KMS-11 (cell line): ENCODE results near the gene HS3ST3B1.

Experiments used
- H2AFZ ChIP-seq: fragments of 200-600 bp; sonication (generic); 2 replicates; pipeline ENCODE4 v1.6.1; 2016; ENCODE audit warnings: antibody characterized with exemption, mixed run types, low read depth
- H3K27ac ChIP-seq: fragments of 200-600 bp; sonication (generic); 2 replicates; pipeline ENCODE4 v1.6.1; 2016; ENCODE audit warnings: mild to moderate bottlenecking, mixed run types
- H3K27me3 ChIP-seq: fragments of 200-600 bp; sonication (generic); 2 replicates; pipeline ENCODE4 v1.6.1; 2017; ENCODE audit warnings: mild to moderate bottlenecking, low read depth, mixed run types, moderate library complexity; ENCODE audit not compliant: insufficient read depth
- H3K36me3 ChIP-seq: fragments of 200-600 bp; sonication (generic); 2 replicates; pipeline ENCODE4 v1.6.1; 2017; ENCODE audit warnings: mild to moderate bottlenecking, mixed run types; ENCODE audit not compliant: insufficient read depth
- H3K4me1 ChIP-seq: fragments of 200-600 bp; sonication (generic); 2 replicates; pipeline ENCODE4 v1.6.1; 2016; ENCODE audit warnings: mild to moderate bottlenecking, low read depth, mixed run types; ENCODE audit not compliant: poor library complexity, severe bottlenecking
- H3K4me2 ChIP-seq: fragments of 200-600 bp; sonication (generic); 2 replicates; pipeline ENCODE4 v1.7.0; 2016; ENCODE audit warnings: mild to moderate bottlenecking, mixed run types
- H3K4me3 ChIP-seq: fragments of 200-600 bp; sonication (generic); IDR thresholded peaks from 2 replicates; pipeline ENCODE4 v1.6.1; 2017; ENCODE audit warnings: low read depth, low read length, mixed read lengths; ENCODE audit not compliant: insufficient read depth
- H3K79me2 ChIP-seq: fragments of 200-600 bp; sonication (generic); 2 replicates; pipeline ENCODE4 v1.6.1; 2016; ENCODE audit warnings: low read depth, mixed run types; ENCODE audit not compliant: insufficient read depth
- H3K9ac ChIP-seq: fragments of 200-600 bp; sonication (generic); 2 replicates; pipeline ENCODE4 v1.6.1; 2016; ENCODE audit warnings: mild to moderate bottlenecking, mixed run types
- H4K20me1 ChIP-seq: fragments of 200-600 bp; sonication (generic); 2 replicates; pipeline ENCODE4 v1.6.1; 2016; ENCODE audit warnings: mild to moderate bottlenecking, mixed run types; ENCODE audit not compliant: insufficient read depth
- TF ChIP-seq, protein P1 (sequence below): fragments of 200-600 bp; sonication (generic); conservative IDR thresholded peaks from 2 replicates; pipeline ENCODE4 v1.6.1; 2017; ENCODE audit warnings: low read depth, mild to moderate bottlenecking, antibody characterized with exemption, low read length, moderate library complexity, mixed read lengths

The HS3ST3B1 gene

DNA sequence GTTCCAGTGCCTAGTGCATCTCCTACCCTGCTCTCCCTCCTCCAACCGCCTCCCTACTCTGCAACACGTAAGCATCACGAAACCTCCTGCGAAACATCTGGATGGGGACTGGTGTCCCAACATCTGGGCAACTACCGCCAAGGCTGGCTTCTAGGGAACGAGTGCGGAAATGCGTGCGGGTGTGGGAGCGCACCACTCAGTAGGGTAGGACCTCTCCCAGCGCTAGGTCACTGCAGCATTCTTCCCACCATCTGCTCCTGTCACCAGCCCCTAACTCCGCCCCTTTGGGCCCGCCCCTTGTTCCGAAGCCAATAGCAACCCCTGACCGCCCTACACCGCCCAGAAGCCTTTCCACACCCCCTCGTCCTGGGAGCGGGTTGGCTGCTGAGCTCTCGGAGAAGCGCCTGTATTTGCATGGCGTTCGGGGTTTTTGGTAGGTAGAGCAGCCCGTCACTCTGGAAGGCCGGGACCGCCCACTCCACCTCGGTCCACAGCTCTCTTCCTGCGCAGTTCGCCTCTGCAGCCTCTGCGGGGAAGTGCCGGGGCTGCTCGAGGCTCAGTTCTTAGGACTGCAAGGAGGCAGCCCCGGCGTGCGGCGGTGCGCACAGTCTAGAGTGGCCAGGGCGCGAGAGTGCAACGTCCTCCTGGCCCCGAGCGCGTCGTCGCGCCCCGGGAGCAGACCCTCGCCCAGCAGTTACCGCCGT is at the start of gene HS3ST3B1:
Gene HS3ST3B1, plus strand, starts transcription at position 507 of the 704 bp plus-strand sequence. CDS start 438 bp downstream, outside the sequence.
- H4K20me1 ChIP-seq: no peaks in the 10 kb centered on the region
- H3K79me2 ChIP-seq: no peaks in the 10 kb centered on the region
- no peak within 1 kb of the TSS for H3K4me2 ChIP-seq
- H3K27ac ChIP-seq: peak within 1 kb of the TSS; percentile 35
- no peaks in the 10 kb centered on the region for H3K36me3 ChIP-seq
- no peaks in the 10 kb centered on the region for H3K4me1 ChIP-seq
- peak within 1 kb of the TSS; percentile 34; the same call in 1 of the 2 replicates for H2AFZ ChIP-seq
- H3K27me3 ChIP-seq: no peaks in the 10 kb centered on the region
- TF ChIP-seq, protein P1, sequence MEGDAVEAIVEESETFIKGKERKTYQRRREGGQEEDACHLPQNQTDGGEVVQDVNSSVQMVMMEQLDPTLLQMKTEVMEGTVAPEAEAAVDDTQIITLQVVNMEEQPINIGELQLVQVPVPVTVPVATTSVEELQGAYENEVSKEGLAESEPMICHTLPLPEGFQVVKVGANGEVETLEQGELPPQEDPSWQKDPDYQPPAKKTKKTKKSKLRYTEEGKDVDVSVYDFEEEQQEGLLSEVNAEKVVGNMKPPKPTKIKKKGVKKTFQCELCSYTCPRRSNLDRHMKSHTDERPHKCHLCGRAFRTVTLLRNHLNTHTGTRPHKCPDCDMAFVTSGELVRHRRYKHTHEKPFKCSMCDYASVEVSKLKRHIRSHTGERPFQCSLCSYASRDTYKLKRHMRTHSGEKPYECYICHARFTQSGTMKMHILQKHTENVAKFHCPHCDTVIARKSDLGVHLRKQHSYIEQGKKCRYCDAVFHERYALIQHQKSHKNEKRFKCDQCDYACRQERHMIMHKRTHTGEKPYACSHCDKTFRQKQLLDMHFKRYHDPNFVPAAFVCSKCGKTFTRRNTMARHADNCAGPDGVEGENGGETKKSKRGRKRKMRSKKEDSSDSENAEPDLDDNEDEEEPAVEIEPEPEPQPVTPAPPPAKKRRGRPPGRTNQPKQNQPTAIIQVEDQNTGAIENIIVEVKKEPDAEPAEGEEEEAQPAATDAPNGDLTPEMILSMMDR: no peak
- H3K4me3 ChIP-seq: no peak within 1 kb of the TSS
- peak within 1 kb of the TSS; percentile 55 for H3K9ac ChIP-seq

DNA sequence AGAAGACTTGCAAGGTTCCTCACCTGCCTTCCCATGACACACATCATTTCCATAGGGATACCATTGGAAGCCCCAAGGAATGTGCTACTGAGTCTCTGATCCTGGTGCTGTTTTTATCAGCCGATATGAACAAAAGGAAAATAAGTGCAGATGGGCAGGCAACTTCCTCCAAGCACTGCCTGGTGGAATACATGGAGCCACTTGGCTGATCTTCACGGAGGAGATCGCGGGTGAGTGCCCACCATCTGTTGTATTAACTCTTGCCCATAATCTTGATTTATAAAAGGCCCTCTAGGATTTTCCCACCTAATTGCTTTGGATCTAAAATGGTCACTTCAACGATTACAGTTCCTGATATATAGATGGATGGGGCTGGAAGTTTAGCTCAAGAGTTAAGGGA is 39.5 kb upstream of the HS3ST3B1 start:
- Histone ChIP-seq H3K27me3 (no peaks in the 10 kb centered on the region), H3K27ac (no peak overlapping the region), H2AFZ (no peak overlapping the region), H4K20me1 (no peaks in the 10 kb centered on the region), H3K9ac (no peak overlapping the region), H3K4me3 (no peak overlapping the region), H3K79me2 (no peaks in the 10 kb centered on the region), H3K4me1 (no peaks in the 10 kb centered on the region), H3K4me2 (no peak overlapping the region), H3K36me3 (no peaks in the 10 kb centered on the region)
- TF ChIP-seq, protein P1: no peak

DNA sequence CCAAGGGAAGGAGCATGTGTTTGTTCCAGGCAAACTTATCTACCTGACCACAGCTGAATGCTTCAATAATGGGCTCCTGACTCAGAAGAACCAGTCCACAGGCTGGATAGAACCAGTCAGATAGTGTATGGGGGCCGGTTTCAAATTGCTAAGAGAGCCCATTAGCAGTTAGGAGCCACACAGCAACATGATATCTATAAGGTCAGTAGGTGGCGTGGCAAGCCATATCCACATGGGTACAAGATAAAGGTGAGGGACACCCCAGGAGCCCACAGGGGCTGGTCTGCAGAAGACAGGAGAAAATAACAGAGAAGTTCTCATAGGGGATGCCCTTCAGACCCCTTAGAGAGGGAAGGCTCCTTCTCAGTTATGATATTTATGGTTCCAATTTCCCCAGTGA is 32.6 kb upstream of the HS3ST3B1 start:
- no peak overlapping the region for H3K27ac ChIP-seq
- TF ChIP-seq, protein P1: no peak

DNA sequence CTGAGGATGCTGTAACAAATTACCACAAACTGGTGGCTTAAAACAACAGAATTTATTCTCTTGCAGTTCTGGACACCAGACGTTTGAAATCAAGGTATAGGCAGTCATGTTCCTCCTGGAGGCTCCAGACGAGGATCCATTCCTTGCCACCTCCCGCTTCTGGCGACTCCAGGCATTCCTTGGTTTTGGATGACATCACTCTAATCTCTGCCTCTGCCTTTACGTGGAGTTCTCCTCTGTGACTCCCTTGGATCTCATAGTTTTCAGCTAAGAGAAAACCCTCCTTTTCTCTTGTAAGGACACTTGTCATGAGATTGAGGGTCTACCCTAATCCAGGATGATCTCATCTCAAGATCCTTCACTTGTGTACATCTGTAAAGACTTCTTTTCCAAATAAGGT is 31.4 kb upstream of the HS3ST3B1 start:
- H2AFZ ChIP-seq: no peak overlapping the region
- no peaks in the 10 kb centered on the region for H4K20me1 ChIP-seq
- no peaks in the 10 kb centered on the region for H3K79me2 ChIP-seq
- no peak overlapping the region for H3K4me2 ChIP-seq
- H3K27me3 ChIP-seq: no peaks in the 10 kb centered on the region
- H3K9ac ChIP-seq: no peak overlapping the region
- H3K4me3 ChIP-seq: no peak overlapping the region
- no peak overlapping the region for H3K27ac ChIP-seq
- TF ChIP-seq, protein P1: no peak
- no peaks in the 10 kb centered on the region for H3K36me3 ChIP-seq
- H3K4me1 ChIP-seq: no peaks in the 10 kb centered on the region

More for the DNA sequence above, 32.6 kb upstream of the HS3ST3B1 start:
- no peaks in the 10 kb centered on the region for H3K79me2 ChIP-seq
- no peaks in the 10 kb centered on the region for H3K4me1 ChIP-seq
- H3K36me3 ChIP-seq: no peaks in the 10 kb centered on the region
- H2AFZ ChIP-seq: no peak overlapping the region
- H3K27me3 ChIP-seq: no peaks in the 10 kb centered on the region
- H4K20me1 ChIP-seq: no peaks in the 10 kb centered on the region
- H3K4me3 ChIP-seq: no peak overlapping the region
- no peak overlapping the region for H3K9ac ChIP-seq
- no peak overlapping the region for H3K4me2 ChIP-seq
